Measurements from ENCODE around the gene RAB3GAP1.

Gene RAB3GAP1

DNA sequence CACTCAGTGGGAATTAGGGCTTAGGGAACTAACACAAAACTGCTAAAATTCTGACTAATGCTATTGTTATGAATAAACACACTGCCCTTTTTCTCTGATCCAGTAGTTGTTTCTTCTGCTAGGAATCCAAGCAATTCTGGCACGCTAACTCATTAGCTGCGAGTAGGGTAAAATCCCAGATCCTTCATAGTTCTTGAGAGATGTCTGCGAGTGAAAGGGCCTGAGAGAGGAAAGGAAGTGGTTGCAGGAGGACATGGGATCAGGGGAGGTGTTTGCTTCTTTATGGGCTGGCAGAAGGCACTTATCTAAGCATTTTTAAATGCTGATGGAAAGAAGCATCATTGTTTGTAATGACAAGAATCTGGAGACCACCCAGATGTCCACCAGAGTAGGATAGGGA, 14.3 kb upstream of the RAB3GAP1 start:
- TF ChIP-seq REST (IDR thresholded peaks at IDR 0.05; ENCODE audit: low read depth) = no peak
- no peak for TF ChIP-seq MAX (IDR thresholded peaks at IDR 0.05)
- TF ChIP-seq, protein P1, sequence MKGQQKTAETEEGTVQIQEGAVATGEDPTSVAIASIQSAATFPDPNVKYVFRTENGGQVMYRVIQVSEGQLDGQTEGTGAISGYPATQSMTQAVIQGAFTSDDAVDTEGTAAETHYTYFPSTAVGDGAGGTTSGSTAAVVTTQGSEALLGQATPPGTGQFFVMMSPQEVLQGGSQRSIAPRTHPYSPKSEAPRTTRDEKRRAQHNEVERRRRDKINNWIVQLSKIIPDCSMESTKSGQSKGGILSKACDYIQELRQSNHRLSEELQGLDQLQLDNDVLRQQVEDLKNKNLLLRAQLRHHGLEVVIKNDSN (IDR thresholded peaks at IDR 0.05) = no peak
- TF ChIP-seq TAF1 (IDR thresholded peaks at IDR 0.05; ENCODE audit: low read depth) = no peak
- no peak for TF ChIP-seq EGR1 (IDR thresholded peaks at IDR 0.05)
- no peak for TF ChIP-seq ZBTB7A (IDR thresholded peaks at IDR 0.05; ENCODE audit: low read depth)
- TF ChIP-seq YY1 (IDR thresholded peaks at IDR 0.05; ENCODE audit: low read depth) = no peak
- TF ChIP-seq TEAD4 (IDR thresholded peaks at IDR 0.05) = no peak
- no peak for TF ChIP-seq NFIC (IDR thresholded peaks at IDR 0.05)
- TF ChIP-seq CEBPB (IDR thresholded peaks at IDR 0.05) = no peak
- no peak for TF ChIP-seq TCF12 (IDR thresholded peaks at IDR 0.05; ENCODE audit: low read depth)
- TF ChIP-seq FOXM1 (IDR thresholded peaks at IDR 0.05; ENCODE audit: borderline replicate concordance, low read depth) = no peak
- TF ChIP-seq RAD21 (IDR thresholded peaks at IDR 0.05; ENCODE audit: low read depth) = no peak
- no peak for TF ChIP-seq CREB1 (IDR thresholded peaks at IDR 0.05; ENCODE audit: low read depth)
- TF ChIP-seq EP300 (IDR thresholded peaks at IDR 0.05; ENCODE audit: borderline replicate concordance) = no peak

DNA sequence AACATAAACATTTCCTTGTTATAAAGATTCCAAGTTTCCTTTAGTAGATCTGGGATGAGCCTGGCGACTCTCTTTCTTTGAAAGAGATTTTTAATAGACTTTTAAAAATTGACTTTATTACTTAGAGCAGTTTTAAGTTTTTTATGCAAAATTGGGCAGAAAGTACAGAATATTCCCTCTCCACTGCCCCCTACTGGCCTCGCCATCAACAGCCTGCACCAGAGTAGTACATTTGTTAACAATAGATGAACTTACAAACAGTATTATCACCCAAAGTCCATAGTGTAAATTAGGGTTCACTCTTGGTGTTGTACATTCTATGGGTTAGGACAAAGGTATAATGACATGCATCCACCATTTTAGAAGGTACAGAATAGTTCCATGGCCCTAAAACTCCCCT, 8.7 kb upstream of the RAB3GAP1 start:
- TF ChIP-seq NFIC (IDR thresholded peaks at IDR 0.05) (no peak), CEBPB (IDR thresholded peaks at IDR 0.05) (no peak), MAX (IDR thresholded peaks at IDR 0.05) (no peak), TEAD4 (IDR thresholded peaks at IDR 0.05) (no peak), CREB1 (IDR thresholded peaks at IDR 0.05; ENCODE audit: low read depth) (no peak)
- TF ChIP-seq, protein P1 (IDR thresholded peaks at IDR 0.05) = no peak

DNA sequence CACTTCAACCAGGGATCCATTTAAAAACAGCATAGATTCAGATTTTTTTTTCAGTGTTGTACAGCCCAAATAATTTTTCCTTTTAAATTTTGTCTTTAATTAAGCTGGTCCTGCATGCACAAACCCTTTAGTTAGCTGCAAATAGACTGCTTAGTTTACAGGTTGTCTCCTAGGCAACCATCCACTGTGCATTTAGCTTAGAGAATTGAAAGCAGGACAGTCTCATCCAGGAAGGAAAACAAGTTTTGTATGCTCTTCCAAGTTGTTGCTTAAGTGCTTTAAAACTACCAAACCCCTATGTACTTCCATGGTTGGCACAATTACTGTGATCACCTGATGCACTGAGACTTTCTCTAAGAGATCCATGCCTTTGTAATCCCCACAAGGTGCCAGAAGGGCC, 4.8 kb upstream of the RAB3GAP1 start, which contains the start of gene MAP3K19:
Gene MAP3K19, minus strand, starts transcription at position 148 of the 400 bp plus-strand sequence. CDS start 22,800 bp downstream, outside the sequence.
- no peak for TF ChIP-seq MAX (IDR thresholded peaks at IDR 0.05)
- no peak for TF ChIP-seq TEAD4 (IDR thresholded peaks at IDR 0.05)
- no peak for TF ChIP-seq REST (IDR thresholded peaks at IDR 0.05; ENCODE audit: low read depth)
- TF ChIP-seq NFIC (IDR thresholded peaks at IDR 0.05) = no peak
- TF ChIP-seq EP300 (IDR thresholded peaks at IDR 0.05; ENCODE audit: borderline replicate concordance) = no peak
- TF ChIP-seq CEBPB (IDR thresholded peaks at IDR 0.05) = no peak
- no peak for TF ChIP-seq TAF1 (IDR thresholded peaks at IDR 0.05; ENCODE audit: low read depth)
- TF ChIP-seq TCF12 (IDR thresholded peaks at IDR 0.05; ENCODE audit: low read depth) = no peak
- TF ChIP-seq CREB1 (IDR thresholded peaks at IDR 0.05; ENCODE audit: low read depth) = no peak
- TF ChIP-seq, protein P1 (IDR thresholded peaks at IDR 0.05) = no peak
- TF ChIP-seq FOXM1 (IDR thresholded peaks at IDR 0.05; ENCODE audit: borderline replicate concordance, low read depth) = no peak
- no peak for TF ChIP-seq ZBTB7A (IDR thresholded peaks at IDR 0.05; ENCODE audit: low read depth)
- no peak for TF ChIP-seq EGR1 (IDR thresholded peaks at IDR 0.05)
- TF ChIP-seq YY1 (IDR thresholded peaks at IDR 0.05; ENCODE audit: low read depth) = no peak
- no peak for TF ChIP-seq RAD21 (IDR thresholded peaks at IDR 0.05; ENCODE audit: low read depth)

DNA sequence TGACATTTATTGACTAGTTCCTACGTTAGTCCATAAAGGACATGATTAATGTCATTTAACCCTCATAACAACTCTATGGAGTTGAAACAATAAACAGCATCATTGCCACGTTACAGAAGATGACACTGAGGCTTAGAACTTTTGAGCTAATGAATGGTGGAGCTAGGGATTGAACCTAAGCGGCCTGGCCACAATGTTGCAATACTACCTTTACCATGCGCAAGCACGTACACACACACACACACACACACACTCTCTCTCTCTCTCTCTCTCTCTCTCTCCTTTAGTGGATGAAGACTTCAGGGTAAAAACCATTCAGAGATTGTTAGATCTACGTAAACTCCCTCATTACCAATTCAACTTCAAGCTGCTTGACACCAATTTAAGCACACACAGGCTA, 4.0 kb upstream of the RAB3GAP1 start:
- TF ChIP-seq TAF1 (IDR thresholded peaks at IDR 0.05; ENCODE audit: low read depth) (no peak), EGR1 (IDR thresholded peaks at IDR 0.05) (no peak), ZBTB7A (IDR thresholded peaks at IDR 0.05; ENCODE audit: low read depth) (no peak), EP300 (IDR thresholded peaks at IDR 0.05; ENCODE audit: borderline replicate concordance) (no peak)

DNA sequence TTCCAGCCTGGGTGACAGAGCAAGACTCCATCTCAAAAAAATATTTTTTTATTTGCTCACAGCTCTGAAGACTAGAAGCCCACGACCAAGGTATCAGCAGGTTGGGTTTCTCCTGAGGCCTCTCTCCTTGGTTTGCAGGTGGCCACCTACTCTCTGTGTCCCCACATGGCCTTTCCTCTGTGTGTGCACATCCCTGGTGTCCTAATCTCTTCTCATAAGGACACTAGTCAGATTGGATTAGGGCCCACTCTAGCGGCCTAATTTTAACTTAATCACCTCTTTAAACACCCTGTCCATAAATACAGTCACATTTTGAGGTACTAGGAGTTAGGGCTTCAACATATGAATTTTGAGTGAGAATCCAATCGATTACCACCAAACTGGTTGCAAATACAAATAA, 2.0 kb upstream of the RAB3GAP1 start:
- TF ChIP-seq ZBTB7A (IDR thresholded peaks at IDR 0.05; ENCODE audit: low read depth) = no peak
- no peak for TF ChIP-seq EP300 (IDR thresholded peaks at IDR 0.05; ENCODE audit: borderline replicate concordance)
- no peak for TF ChIP-seq CREB1 (IDR thresholded peaks at IDR 0.05; ENCODE audit: low read depth)
- TF ChIP-seq RAD21 (IDR thresholded peaks at IDR 0.05; ENCODE audit: low read depth) = no peak
- TF ChIP-seq FOXM1 (IDR thresholded peaks at IDR 0.05; ENCODE audit: borderline replicate concordance, low read depth) = no peak
- TF ChIP-seq NFIC (IDR thresholded peaks at IDR 0.05) = no peak
- no peak for TF ChIP-seq MAX (IDR thresholded peaks at IDR 0.05)
- no peak for TF ChIP-seq TCF12 (IDR thresholded peaks at IDR 0.05; ENCODE audit: low read depth)
- TF ChIP-seq, protein P1 (IDR thresholded peaks at IDR 0.05) = no peak
- TF ChIP-seq REST (IDR thresholded peaks at IDR 0.05; ENCODE audit: low read depth) = no peak
- no peak for TF ChIP-seq YY1 (IDR thresholded peaks at IDR 0.05; ENCODE audit: low read depth)
- no peak for TF ChIP-seq CEBPB (IDR thresholded peaks at IDR 0.05)
- no peak for TF ChIP-seq TAF1 (IDR thresholded peaks at IDR 0.05; ENCODE audit: low read depth)
- no peak for TF ChIP-seq EGR1 (IDR thresholded peaks at IDR 0.05)
- no peak for TF ChIP-seq TEAD4 (IDR thresholded peaks at IDR 0.05)
